K562 (cell line): ENCODE measurements around the gene RPL35. TPM values are rescaled to one million over a fixed set of nuclear protein-coding genes. Genes with fewer than 3 reads are reported as not detected.

ENCODE experiments used
- ARID2 ChIP-seq: fragments of 450-650 bp; IDR thresholded peaks from 2 replicates; pipeline ENCODE4 v1.6.1; 2017; ENCODE audit warnings: antibody characterized with exemption, mild to moderate bottlenecking
- ATF1 ChIP-seq, 2 experiments: fragments of 450-650 bp in 1 of 2; IDR thresholded peaks; 2 replicates each; pipeline ENCODE4 v1.6.1; 2016; ENCODE audit warnings: missing compliant biosample characterization in 1 of 2, missing genetic modification characterization in 1 of 2
- BRF1 ChIP-seq: IDR thresholded peaks from 3 replicates; pipeline ENCODE4 v1.6.1; 2011; ENCODE audit warnings: borderline replicate concordance, mild to moderate bottlenecking; ENCODE audit not compliant: insufficient read length; ENCODE audit errors: extremely low read depth
- ERF ChIP-seq: fragments of 450-650 bp; formaldehyde crosslinking; IDR thresholded peaks from 2 replicates; pipeline ENCODE4 v1.4.0; 2020; ENCODE audit warnings: mild to moderate bottlenecking, mixed read lengths
- HDAC1 ChIP-seq, 2 experiments: fragments of 450-650 bp; IDR thresholded peaks; 2 replicates each; pipeline ENCODE4 v1.6.1; 2016 to 2017; ENCODE audit warnings: inconsistent platforms in 1 of 2, mild to moderate bottlenecking in 1 of 2, moderate library complexity in 1 of 2
- KHSRP ChIP-seq: fragments of 450-650 bp; IDR thresholded peaks from 2 replicates; pipeline ENCODE4 v1.6.1; 2017
- LARP7 ChIP-seq: fragments of 450-650 bp; IDR thresholded peaks from 2 replicates; pipeline ENCODE4 v1.6.1; 2016
- MTA1 ChIP-seq: fragments of 450-650 bp; IDR thresholded peaks from 2 replicates; pipeline ENCODE4 v1.6.1; 2017; ENCODE audit warnings: borderline replicate concordance
- SMC3 ChIP-seq: conservative IDR thresholded peaks from 2 replicates; pipeline ENCODE4 v1.6.1; 2011; ENCODE audit warnings: low read depth, low read length, improper control_type of control experiment; ENCODE audit not compliant: insufficient read depth
- ZNF175 ChIP-seq: fragments of 200-800 bp; sonication (Bioruptor generic); IDR thresholded peaks from 2 replicates; pipeline ENCODE4 v1.6.1; 2016; ENCODE audit warnings: low read depth, mild to moderate bottlenecking, missing genetic modification characterization, missing compliant biosample characterization
- polyA plus RNA-seq, 8 experiments: library from polyadenylated mRNA; depleted of rRNA in 4 of 8; stranded (reverse) in 5 of 8; unstranded in 3 of 8; fragments of >200 nt; fragmentation: Nextera tagmentation in 2 of 8; fragmentation: Illumina TruSeq in 1 of 8; extraction: Ambion mirVana in 2 of 8; extraction: Trizol in 1 of 8; gene quantifications; 2 replicates each; pipeline versions ENCODE4 v1.2.1 to v1.2.3, GENCODE V29; 2011 to 2014; ENCODE audit warnings: inconsistent platforms in 1 of 8, missing spikeins in 1 of 8
- total RNA-seq, 7 experiments: library from RNA; depleted of rRNA in 6 of 7; stranded (reverse); fragments of >200 nt in 6 of 7; fragmentation: Illumina TruSeq in 2 of 7; extraction: Trizol in 2 of 7; gene quantifications; 2 replicates each; pipeline versions ENCODE4 v1.2.1 to v1.2.3, GENCODE V29; 2011 to 2021; ENCODE audit warnings: low replicate concordance in 1 of 7
- TF ChIP-seq, protein P1 (sequence below): sonication (generic); formaldehyde crosslinking; IDR thresholded peaks from 2 replicates; pipeline ENCODE4 v1.8.0; 2022; ENCODE audit warnings: mild to moderate bottlenecking, missing genetic modification reagents, borderline replicate concordance
- TF ChIP-seq, protein P2 (sequence below): IDR thresholded peaks from 2 replicates; pipeline ENCODE4 v1.6.1; 2016; ENCODE audit warnings: missing genetic modification characterization, missing compliant biosample characterization

RPL35 gene
- total and polyA plus RNA-seq, 9 of the 15 experiments (the other 6 are each of a cell fraction or from before 2014, with no cell fraction given): 1,755 to 5,101 (median 3,405) TPM

DNA sequence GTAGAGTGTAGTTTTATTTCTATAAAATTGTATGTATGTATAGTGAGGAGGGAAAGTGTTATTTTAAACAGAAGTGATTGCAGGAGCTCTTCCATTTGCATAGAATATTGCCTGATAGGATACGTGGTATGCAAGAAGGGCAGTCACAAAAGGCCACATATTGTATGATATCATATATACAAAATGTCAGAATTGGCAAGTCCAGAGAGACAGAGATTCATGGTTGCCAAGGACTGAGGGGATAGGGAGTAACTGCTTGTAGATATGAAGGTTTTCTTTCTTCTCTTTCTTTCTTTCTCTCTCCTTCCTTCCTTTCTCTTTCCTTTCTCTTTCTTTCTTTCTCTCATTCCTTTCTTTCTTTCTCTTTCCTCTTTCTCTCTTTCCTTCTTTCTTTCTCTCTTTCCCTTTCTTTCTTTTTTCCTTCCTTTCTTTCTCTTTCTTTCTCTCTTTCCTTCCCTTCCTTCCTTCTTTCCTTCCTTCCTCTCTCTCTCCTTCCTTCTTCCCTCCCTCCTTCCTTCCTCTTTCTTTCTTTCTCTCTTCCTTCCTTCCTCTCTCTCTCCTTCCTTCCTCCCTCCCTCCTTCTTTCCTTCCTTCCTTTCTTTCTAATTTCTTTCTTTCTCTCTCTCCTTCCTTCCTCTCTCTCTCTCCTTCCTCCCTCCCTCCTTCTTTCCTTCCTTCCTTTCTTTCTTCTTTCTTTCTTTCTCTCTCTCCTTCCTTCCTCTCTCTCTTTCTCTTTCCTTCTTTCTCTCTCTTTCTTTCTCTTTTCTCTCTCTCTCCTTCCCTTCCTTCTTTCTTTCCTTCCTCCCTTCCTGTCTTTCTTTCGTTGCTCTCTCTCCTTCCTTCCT is 33.0 kb downstream of the RPL35 start (continued):
- TF ChIP-seq, protein P1, sequence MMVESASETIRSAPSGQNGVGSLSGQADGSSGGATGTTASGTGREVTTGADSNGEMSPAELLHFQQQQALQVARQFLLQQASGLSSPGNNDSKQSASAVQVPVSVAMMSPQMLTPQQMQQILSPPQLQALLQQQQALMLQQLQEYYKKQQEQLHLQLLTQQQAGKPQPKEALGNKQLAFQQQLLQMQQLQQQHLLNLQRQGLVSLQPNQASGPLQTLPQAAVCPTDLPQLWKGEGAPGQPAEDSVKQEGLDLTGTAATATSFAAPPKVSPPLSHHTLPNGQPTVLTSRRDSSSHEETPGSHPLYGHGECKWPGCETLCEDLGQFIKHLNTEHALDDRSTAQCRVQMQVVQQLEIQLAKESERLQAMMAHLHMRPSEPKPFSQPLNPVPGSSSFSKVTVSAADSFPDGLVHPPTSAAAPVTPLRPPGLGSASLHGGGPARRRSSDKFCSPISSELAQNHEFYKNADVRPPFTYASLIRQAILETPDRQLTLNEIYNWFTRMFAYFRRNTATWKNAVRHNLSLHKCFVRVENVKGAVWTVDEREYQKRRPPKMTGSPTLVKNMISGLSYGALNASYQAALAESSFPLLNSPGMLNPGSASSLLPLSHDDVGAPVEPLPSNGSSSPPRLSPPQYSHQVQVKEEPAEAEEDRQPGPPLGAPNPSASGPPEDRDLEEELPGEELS: no peak
- TF ChIP-seq ARID2: peak; percentile 8; the same call in 1 of the 2 replicates
- TF ChIP-seq ZNF175 (CRISPR knock-in tag): no peak
- TF ChIP-seq HDAC1 (IDR thresholded peaks at IDR 0.05): 0 out of 4 replicates have a peak, but pooled peaks of 1 of the 2 experiments have one; percentile 24
- peak; percentile 88 for TF ChIP-seq MTA1
- TF ChIP-seq ERF (CRISPR knock-in tag): no peak
- TF ChIP-seq, protein P2, sequence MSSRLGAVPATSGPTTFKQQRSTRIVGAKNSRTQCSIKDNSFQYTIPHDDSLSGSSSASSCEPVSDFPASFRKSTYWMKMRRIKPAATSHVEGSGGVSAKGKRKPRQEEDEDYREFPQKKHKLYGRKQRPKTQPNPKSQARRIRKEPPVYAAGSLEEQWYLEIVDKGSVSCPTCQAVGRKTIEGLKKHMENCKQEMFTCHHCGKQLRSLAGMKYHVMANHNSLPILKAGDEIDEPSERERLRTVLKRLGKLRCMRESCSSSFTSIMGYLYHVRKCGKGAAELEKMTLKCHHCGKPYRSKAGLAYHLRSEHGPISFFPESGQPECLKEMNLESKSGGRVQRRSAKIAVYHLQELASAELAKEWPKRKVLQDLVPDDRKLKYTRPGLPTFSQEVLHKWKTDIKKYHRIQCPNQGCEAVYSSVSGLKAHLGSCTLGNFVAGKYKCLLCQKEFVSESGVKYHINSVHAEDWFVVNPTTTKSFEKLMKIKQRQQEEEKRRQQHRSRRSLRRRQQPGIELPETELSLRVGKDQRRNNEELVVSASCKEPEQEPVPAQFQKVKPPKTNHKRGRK (tag): peak; percentile 97
- no peak for TF ChIP-seq BRF1
- TF ChIP-seq LARP7: 0 out of 2 replicates have a peak, but pooled peaks have one; percentile 16
- TF ChIP-seq ATF1 (CRISPR knock-in tag; IDR thresholded peaks at IDR 0.05): no peak
- TF ChIP-seq ATF1 (tag; IDR thresholded peaks at IDR 0.05): no peak
- TF ChIP-seq SMC3: no peak
- TF ChIP-seq KHSRP: 0 out of 2 replicates have a peak, but pooled peaks have one; percentile 7
